HepG2 (cell line): ENCODE measurements around the gene NTRK2. TPM values are rescaled to one million over a fixed set of nuclear protein-coding genes. Genes with fewer than 3 reads are reported as not detected.

Experiments used
- ATAC-seq: fragments of 200-7000 bp; cut with Tn5 transposase; 3 replicates; pipeline ENCODE4 v1.9.1; 2020; ENCODE audit warnings: mild to moderate bottlenecking, moderate library complexity
- BruUV-seq: library from RNA; stranded (reverse); fragments of 400-500 nt; replicated peaks from 2 replicates; lab custom pipeline; 2021; lab: Mats Ljungman, UMichigan
- CTCF ChIA-PET: fragments of 300-600 bp; formaldehyde crosslinking; extraction: SDS; loops from one replicate; lab custom pipeline; 2021; ENCODE audit warnings: low total read pairs, inconsistent platforms, low intra/inter-chr PET ratio; lab: Yijun Ruan, JAX
- POLR2A ChIA-PET: fragments of 350-600 bp; sonication (Branson Sonifier 250); formaldehyde crosslinking; loops from one replicate; lab custom pipeline; 2020; ENCODE audit warnings: antibody characterized with exemption, inconsistent platforms; lab: Yijun Ruan, JAX
- DNase-seq: peaks from one replicate; pipeline ENCODE4 v3.0.0-alpha.2; 2015; ENCODE audit warnings: low spot score
- FAIRE-seq: peaks from 3 replicates; lab custom pipeline; 2011; peaks lifted over from hg19 to GRCh38; lab: Jason Lieb, UNC
- H2AFZ ChIP-seq: one replicate; pipeline ENCODE4 v1.6.1; 2011; ENCODE audit warnings: low read length, inconsistent platforms
- H3K27ac ChIP-seq: fragments of 300-600 bp; 3 replicates; pipeline ENCODE4 v1.8.0; 2011; ENCODE audit warnings: mixed run types, mild to moderate bottlenecking, mixed read lengths, low read length, inconsistent platforms; ENCODE audit not compliant: insufficient read depth; ENCODE audit errors: extremely low read length
- H3K27me3 ChIP-seq, 2 experiments: fragments of 200-600 bp in 1 of 2; 2 replicates in 1 of 2; 3 replicates in 1 of 2; pipeline versions ENCODE4 v1.6.0 to v1.8.0; 2011; ENCODE audit warnings: low read length in 2 of 2, mild to moderate bottlenecking in 2 of 2, moderate library complexity in 2 of 2, inconsistent platforms in 1 of 2; ENCODE audit not compliant: insufficient read depth in 2 of 2, control insufficient read depth in 1 of 2
- H3K36me3 ChIP-seq, 2 experiments: fragments of 200-600 bp in 1 of 2; replicated peaks in 1 of 2; 2 replicates in 1 of 2; 3 replicates in 1 of 2; pipeline versions ENCODE4 v1.5.1 to v1.8.0; 2011; ENCODE audit warnings: low read length in 2 of 2, inconsistent platforms in 1 of 2; ENCODE audit not compliant: insufficient read depth in 2 of 2, control insufficient read depth in 1 of 2
- H3K4me1 ChIP-seq: 2 replicates; pipeline ENCODE4 v1.5.1; 2012; ENCODE audit warnings: low read length, inconsistent platforms; ENCODE audit not compliant: insufficient read depth
- H3K4me2 ChIP-seq: 2 replicates; pipeline ENCODE4 v1.6.0; 2011; ENCODE audit warnings: low read depth, low read length, inconsistent platforms
- H3K4me3 ChIP-seq, 3 experiments: fragments of 200-600 bp in 1 of 3; sonication (generic), shearing (Covaris generic) in 1 of 3; replicated peaks in 1 of 3; 2 replicates each; pipeline ENCODE4 v1.5.1; 2011 to 2016; ENCODE audit warnings: low read length in 3 of 3, inconsistent platforms in 2 of 3, low read depth in 2 of 3, mild to moderate bottlenecking in 2 of 3, control low read depth in 1 of 3, mixed read lengths in 1 of 3; ENCODE audit not compliant: insufficient read depth in 1 of 3
- H3K79me2 ChIP-seq: one replicate; pipeline ENCODE4 v1.6.1; 2011; ENCODE audit warnings: low read length, inconsistent platforms; ENCODE audit not compliant: insufficient read depth
- H3K9ac ChIP-seq: 2 replicates; pipeline ENCODE4 v1.6.0; 2011; ENCODE audit warnings: mild to moderate bottlenecking, low read depth, low read length, inconsistent platforms; ENCODE audit not compliant: insufficient read depth
- H3K9me3 ChIP-seq: 2 replicates; pipeline ENCODE4 v1.5.1; 2012; ENCODE audit warnings: mild to moderate bottlenecking, low read length
- H4K20me1 ChIP-seq: 2 replicates; pipeline ENCODE4 v1.6.0; 2011; ENCODE audit warnings: inconsistent platforms, mild to moderate bottlenecking, low read length, moderate library complexity; ENCODE audit not compliant: insufficient read depth
- E2F1 ChIP-seq: sonication (generic); formaldehyde crosslinking; IDR thresholded peaks from 2 replicates; pipeline ENCODE4 v1.5.0; 2020; ENCODE audit warnings: missing genetic modification reagents
- HOXA9 ChIP-seq: sonication (generic); formaldehyde crosslinking; IDR thresholded peaks from 2 replicates; pipeline ENCODE4 v1.8.1; 2022; ENCODE audit warnings: missing genetic modification reagents, mild to moderate bottlenecking, moderate library complexity, borderline replicate concordance
- MLX ChIP-seq: IDR thresholded peaks from 2 replicates; pipeline ENCODE4 v1.6.1; 2016
- NCOA5 ChIP-seq: sonication (generic); formaldehyde crosslinking; IDR thresholded peaks from 2 replicates; pipeline ENCODE4 v1.4.0; 2020; ENCODE audit warnings: missing genetic modification reagents
- PLRG1 ChIP-seq: fragments of 450-650 bp; conservative IDR thresholded peaks from 2 replicates; pipeline ENCODE4 v1.6.1; 2016
- POLR2A ChIP-seq, 2 experiments: IDR thresholded peaks; 2 replicates each; pipeline ENCODE4 v1.6.1; 2011; ENCODE audit warnings: low read depth in 2 of 2, low read length in 2 of 2, mild to moderate bottlenecking in 1 of 2, moderate library complexity in 1 of 2; ENCODE audit not compliant: insufficient read depth in 1 of 2
- TAF15 ChIP-seq: fragments of 200-400 bp; formaldehyde crosslinking; IDR thresholded peaks from one replicate; pipeline ENCODE4 v1.6.1; 2018; ENCODE audit warnings: mild to moderate bottlenecking, low read depth, low read length; ENCODE audit not compliant: poor library complexity, severe bottlenecking
- TBX3 ChIP-seq: fragments of 450-650 bp; IDR thresholded peaks from 2 replicates; pipeline ENCODE4 v1.6.1; 2017; ENCODE audit warnings: antibody characterized with exemption, mild to moderate bottlenecking, inconsistent platforms, borderline replicate concordance
- ZNF12 ChIP-seq: sonication (generic); formaldehyde crosslinking; IDR thresholded peaks from 2 replicates; pipeline ENCODE4 v1.5.0; 2020; ENCODE audit warnings: missing genetic modification reagents
- ZNF562 ChIP-seq: sonication (generic); formaldehyde crosslinking; IDR thresholded peaks from 2 replicates; pipeline ENCODE4 v1.8.0; 2022; ENCODE audit warnings: missing genetic modification reagents, borderline replicate concordance
- ZNF792 ChIP-seq: IDR thresholded peaks from 2 replicates; pipeline ENCODE4 v1.6.1; 2016
- WGBS: methylation state at CpG from one replicate; pipeline ENCODE4 v1.1.6; 2017; ENCODE audit warnings: low lambda C conversion rate; 5-methylcytosine and 5-hydroxymethylcytosine counted together
- in situ Hi-C: cut with HindIII; loops from 2 replicates; pipeline ENCODE4 v1.10.0; 2017; ENCODE audit warnings: low pct_unique_long_range_greater_than_20kb; ENCODE audit not compliant: extremely low pct_ligation_motif_present
- intact Hi-C: fragments of 100-400 bp; cut with micrococcal nuclease; formaldehyde crosslinking; loops from one replicate; pipeline ENCODE4 v1.10.0; 2022; ENCODE audit not compliant: unreplicated experiment
- polyA plus RNA-seq, 8 experiments: library from polyadenylated mRNA; depleted of rRNA in 3 of 8; stranded (reverse) in 7 of 8; unstranded in 1 of 8; fragments of >200 nt; fragmentation: Illumina TruSeq in 4 of 8; extraction: Trizol in 4 of 8; gene quantifications; 2 replicates each; pipeline versions ENCODE4 v1.2.1 to v1.2.3, GENCODE V29; 2011 to 2016; ENCODE audit warnings: low read depth in 4 of 8, missing spikeins in 1 of 8, mixed read lengths in 1 of 8; ENCODE audit not compliant: insufficient read depth in 1 of 8
- total RNA-seq, 5 experiments: library from RNA; depleted of rRNA; stranded (reverse); fragments of >200 nt; fragmentation: Illumina TruSeq; extraction: Trizol; gene quantifications; 2 replicates each; pipeline ENCODE4 v1.2.3, GENCODE V29; 2016; ENCODE audit warnings: low read depth in 1 of 5
- TF ChIP-seq, protein P1 (sequence below): sonication (generic); formaldehyde crosslinking; IDR thresholded peaks from 2 replicates; pipeline ENCODE4 v1.9.0; 2021; ENCODE audit warnings: mild to moderate bottlenecking, missing genetic modification reagents
- TF ChIP-seq, protein P2 (sequence below): sonication (generic); formaldehyde crosslinking; IDR thresholded peaks from 2 replicates; pipeline ENCODE4 v1.5.1; 2020; ENCODE audit warnings: missing genetic modification reagents, mild to moderate bottlenecking, borderline replicate concordance

The NTRK2 gene
- total and polyA plus RNA-seq, 2 of the 13 experiments (the other 11 are each of a cell fraction or from before 2014, with no cell fraction given) = not detected

DNA sequence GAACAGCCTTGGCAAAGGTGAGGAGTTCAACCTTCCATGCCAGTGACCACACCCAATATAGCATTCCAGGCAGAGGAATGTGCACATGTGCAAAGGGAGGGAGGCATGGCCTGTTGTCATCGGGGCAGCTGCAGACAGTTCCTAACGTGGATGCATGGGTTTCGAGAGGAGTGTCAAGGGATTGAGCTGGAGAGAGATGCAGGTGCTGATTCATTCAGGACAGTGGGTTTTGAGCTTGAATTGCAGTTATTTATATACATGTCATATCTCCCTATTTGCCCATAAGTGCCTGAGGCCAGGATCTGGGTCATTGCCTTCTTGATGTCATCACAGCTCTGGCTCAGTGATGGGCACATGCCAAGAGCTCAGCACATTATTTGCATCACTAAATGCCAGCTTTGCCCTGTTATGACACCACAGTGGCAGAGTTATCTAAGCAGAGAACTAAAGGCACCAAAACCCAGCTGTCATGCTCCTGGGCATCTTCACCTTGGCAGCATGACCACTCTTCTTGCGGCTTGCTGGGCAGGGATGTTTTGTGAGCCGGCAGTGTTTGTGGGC is 278.0 kb downstream of the NTRK2 start:
- Histone ChIP-seq H3K9ac (no peak overlapping the region), H3K27ac (no peak overlapping the region), H4K20me1 (no peaks in the 10 kb centered on the region), H3K4me3 (no peak overlapping the region), H2AFZ (no peak overlapping the region), H3K36me3 (no peaks in the 10 kb centered on the region), H3K4me2 (no peak overlapping the region), H3K27me3 (no peaks in the 10 kb centered on the region), H3K79me2 (no peaks in the 10 kb centered on the region), H3K4me1 (no peaks in the 10 kb centered on the region), H3K9me3 (no peaks in the 10 kb centered on the region)
- ATAC-seq (no peak), DNase-seq (no peak), FAIRE-seq (no peak)
- WGBS = 17% methylated on average over 3 of the region's 5 CpGs
- POLR2A ChIA-PET = no interaction called here
- intact Hi-C loops = no loop called here
- in situ Hi-C loops = loop anchor here (10.0 kb wide), 1 partner anchor 63 kb away; no protein-coding TSS in a partner anchor
- BruUV-seq = no TSS peak
- CTCF ChIA-PET = no interaction called here
- TF ChIP-seq, protein P1, sequence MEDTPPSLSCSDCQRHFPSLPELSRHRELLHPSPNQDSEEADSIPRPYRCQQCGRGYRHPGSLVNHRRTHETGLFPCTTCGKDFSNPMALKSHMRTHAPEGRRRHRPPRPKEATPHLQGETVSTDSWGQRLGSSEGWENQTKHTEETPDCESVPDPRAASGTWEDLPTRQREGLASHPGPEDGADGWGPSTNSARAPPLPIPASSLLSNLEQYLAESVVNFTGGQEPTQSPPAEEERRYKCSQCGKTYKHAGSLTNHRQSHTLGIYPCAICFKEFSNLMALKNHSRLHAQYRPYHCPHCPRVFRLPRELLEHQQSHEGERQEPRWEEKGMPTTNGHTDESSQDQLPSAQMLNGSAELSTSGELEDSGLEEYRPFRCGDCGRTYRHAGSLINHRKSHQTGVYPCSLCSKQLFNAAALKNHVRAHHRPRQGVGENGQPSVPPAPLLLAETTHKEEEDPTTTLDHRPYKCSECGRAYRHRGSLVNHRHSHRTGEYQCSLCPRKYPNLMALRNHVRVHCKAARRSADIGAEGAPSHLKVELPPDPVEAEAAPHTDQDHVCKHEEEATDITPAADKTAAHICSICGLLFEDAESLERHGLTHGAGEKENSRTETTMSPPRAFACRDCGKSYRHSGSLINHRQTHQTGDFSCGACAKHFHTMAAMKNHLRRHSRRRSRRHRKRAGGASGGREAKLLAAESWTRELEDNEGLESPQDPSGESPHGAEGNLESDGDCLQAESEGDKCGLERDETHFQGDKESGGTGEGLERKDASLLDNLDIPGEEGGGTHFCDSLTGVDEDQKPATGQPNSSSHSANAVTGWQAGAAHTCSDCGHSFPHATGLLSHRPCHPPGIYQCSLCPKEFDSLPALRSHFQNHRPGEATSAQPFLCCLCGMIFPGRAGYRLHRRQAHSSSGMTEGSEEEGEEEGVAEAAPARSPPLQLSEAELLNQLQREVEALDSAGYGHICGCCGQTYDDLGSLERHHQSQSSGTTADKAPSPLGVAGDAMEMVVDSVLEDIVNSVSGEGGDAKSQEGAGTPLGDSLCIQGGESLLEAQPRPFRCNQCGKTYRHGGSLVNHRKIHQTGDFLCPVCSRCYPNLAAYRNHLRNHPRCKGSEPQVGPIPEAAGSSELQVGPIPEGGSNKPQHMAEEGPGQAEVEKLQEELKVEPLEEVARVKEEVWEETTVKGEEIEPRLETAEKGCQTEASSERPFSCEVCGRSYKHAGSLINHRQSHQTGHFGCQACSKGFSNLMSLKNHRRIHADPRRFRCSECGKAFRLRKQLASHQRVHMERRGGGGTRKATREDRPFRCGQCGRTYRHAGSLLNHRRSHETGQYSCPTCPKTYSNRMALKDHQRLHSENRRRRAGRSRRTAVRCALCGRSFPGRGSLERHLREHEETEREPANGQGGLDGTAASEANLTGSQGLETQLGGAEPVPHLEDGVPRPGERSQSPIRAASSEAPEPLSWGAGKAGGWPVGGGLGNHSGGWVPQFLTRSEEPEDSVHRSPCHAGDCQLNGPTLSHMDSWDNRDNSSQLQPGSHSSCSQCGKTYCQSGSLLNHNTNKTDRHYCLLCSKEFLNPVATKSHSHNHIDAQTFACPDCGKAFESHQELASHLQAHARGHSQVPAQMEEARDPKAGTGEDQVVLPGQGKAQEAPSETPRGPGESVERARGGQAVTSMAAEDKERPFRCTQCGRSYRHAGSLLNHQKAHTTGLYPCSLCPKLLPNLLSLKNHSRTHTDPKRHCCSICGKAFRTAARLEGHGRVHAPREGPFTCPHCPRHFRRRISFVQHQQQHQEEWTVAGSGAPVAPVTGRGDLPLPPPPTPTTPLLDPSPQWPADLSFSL (CRISPR knock-in tag) = no peak
- TF ChIP-seq POLR2A (IDR thresholded peaks at IDR 0.05; ENCODE audit: insufficient read depth in 1 of 2, low read depth in 2 of 2, low read length in 2 of 2) = no peak
- TF ChIP-seq NCOA5 (CRISPR knock-in tag) = no peak
- TF ChIP-seq, protein P2, sequence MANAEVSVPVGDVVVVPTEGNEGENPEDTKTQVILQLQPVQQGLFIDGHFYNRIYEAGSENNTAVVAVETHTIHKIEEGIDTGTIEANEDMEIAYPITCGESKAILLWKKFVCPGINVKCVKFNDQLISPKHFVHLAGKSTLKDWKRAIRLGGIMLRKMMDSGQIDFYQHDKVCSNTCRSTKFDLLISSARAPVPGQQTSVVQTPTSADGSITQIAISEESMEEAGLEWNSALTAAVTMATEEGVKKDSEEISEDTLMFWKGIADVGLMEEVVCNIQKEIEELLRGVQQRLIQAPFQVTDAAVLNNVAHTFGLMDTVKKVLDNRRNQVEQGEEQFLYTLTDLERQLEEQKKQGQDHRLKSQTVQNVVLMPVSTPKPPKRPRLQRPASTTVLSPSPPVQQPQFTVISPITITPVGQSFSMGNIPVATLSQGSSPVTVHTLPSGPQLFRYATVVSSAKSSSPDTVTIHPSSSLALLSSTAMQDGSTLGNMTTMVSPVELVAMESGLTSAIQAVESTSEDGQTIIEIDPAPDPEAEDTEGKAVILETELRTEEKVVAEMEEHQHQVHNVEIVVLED (CRISPR knock-in tag) = no peak
- no peak for TF ChIP-seq TBX3
- no peak for TF ChIP-seq PLRG1
- no peak for TF ChIP-seq ZNF12
- no peak for TF ChIP-seq MLX (CRISPR knock-in tag)
- no peak for TF ChIP-seq E2F1 (CRISPR knock-in tag)
- TF ChIP-seq ZNF792 = no peak
- TF ChIP-seq ZNF562 (CRISPR knock-in tag) = no peak
- no peak for TF ChIP-seq HOXA9
- TF ChIP-seq TAF15 = no peak
